Lower leg skin (tissue), 4 donors: Measurements from ENCODE around the gene DEFB118. TPM values are rescaled to one million over a fixed set of nuclear protein-coding genes. Genes with fewer than 3 reads are reported as not detected.

Source experiments
- DNase-seq, 2 donors: peaks; one replicate each; pipeline ENCODE4 v3.0.0-alpha.2; 2019; ENCODE audit warnings: low spot score in 2 of 2
- H3K4me3 ChIP-seq: fragments of 200-600 bp; sonication (generic); 2 replicates; pipeline ENCODE4 v1.5.1; 2017; ENCODE audit warnings: mild to moderate bottlenecking, low read depth; ENCODE audit not compliant: poor library complexity, severe bottlenecking
- POLR2A ChIP-seq, 2 donors: fragments of 450-650 bp; IDR thresholded peaks; one replicate each; pipeline ENCODE4 v1.6.1; 2016 to 2017; ENCODE audit warnings: antibody characterized with exemption in 2 of 2, mild to moderate bottlenecking in 1 of 2, moderate library complexity in 1 of 2
- WGBS, 2 donors: methylation state at CpG; one replicate each; pipeline ENCODE4 v1.1.5; 2018; 5-methylcytosine and 5-hydroxymethylcytosine counted together
- intact Hi-C: fragments of 100-400 bp; cut with DNase I; formaldehyde crosslinking; loops from one replicate; pipeline ENCODE4 v1.15.0; 2023; ENCODE audit warnings: low total_unique reads
- total RNA-seq, 4 donors: library from RNA; depleted of rRNA; stranded (reverse); fragments of >200 nt; gene quantifications; one replicate each; pipeline ENCODE4 v1.1.0, GENCODE V29; 2016
- TF ChIP-seq, protein P1 (sequence below), 3 donors: fragments of 450-650 bp; IDR thresholded peaks; one replicate each; pipeline ENCODE4 v1.5.1; 2016; ENCODE audit warnings: antibody characterized with exemption in 3 of 3, mild to moderate bottlenecking in 3 of 3, moderate library complexity in 2 of 3

DEFB118 gene
- total RNA-seq, 4 donors from 2014 or later: not detected

DNA sequence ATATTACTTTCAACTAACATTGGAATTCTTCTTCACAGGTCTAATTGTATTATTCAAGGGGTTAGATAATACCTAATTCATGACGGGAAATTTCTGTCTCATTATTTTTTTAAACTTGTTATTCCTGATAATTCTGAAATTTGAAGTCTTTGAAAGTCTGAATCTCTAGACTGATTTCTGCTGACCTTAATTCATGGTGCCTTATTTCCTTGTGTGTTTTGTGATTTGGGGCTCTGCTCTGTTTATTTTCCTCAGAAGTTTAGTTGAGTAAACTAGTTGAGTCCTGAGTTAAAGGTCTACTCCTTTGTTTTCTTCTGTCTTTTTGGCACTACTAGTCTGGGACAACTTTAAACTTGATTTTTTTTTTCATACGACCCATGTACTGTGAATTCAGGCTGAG lies 5.9 kb downstream of the DEFB118 start:
- TF ChIP-seq, protein P1, sequence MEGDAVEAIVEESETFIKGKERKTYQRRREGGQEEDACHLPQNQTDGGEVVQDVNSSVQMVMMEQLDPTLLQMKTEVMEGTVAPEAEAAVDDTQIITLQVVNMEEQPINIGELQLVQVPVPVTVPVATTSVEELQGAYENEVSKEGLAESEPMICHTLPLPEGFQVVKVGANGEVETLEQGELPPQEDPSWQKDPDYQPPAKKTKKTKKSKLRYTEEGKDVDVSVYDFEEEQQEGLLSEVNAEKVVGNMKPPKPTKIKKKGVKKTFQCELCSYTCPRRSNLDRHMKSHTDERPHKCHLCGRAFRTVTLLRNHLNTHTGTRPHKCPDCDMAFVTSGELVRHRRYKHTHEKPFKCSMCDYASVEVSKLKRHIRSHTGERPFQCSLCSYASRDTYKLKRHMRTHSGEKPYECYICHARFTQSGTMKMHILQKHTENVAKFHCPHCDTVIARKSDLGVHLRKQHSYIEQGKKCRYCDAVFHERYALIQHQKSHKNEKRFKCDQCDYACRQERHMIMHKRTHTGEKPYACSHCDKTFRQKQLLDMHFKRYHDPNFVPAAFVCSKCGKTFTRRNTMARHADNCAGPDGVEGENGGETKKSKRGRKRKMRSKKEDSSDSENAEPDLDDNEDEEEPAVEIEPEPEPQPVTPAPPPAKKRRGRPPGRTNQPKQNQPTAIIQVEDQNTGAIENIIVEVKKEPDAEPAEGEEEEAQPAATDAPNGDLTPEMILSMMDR (IDR thresholded peaks at IDR 0.05): no peak
- TF ChIP-seq POLR2A (IDR thresholded peaks at IDR 0.05): no peak
- WGBS, 2 donors: 68 to 70% methylated on average over 2 of the region's 2 CpGs
- H3K4me3 ChIP-seq: no peak overlapping the region
- no peak for DNase-seq
- intact Hi-C loops: no loop called here

DNA sequence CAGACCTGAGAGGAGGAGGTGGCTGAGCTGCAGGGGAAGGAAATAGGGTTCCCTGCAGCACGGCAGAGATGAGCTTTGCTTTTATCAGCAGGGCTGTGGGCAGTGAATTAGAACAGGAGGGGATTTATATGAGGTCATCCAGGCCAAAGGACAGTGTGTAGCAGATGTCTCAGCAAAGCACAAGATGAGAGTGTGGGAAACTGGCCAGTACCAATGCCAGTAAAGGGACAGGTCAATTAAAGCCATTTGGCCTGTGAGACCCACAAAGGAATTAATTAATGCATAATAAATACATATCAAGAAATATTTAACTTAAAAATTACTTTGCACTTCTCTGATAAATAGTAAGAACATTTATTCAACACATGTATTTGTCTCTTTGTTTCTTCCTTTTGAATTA lies 22.1 kb downstream of the DEFB118 start, which contains the start of gene DEFB119:
Gene DEFB119, minus strand, starts transcription at position 101 of the 400 bp plus-strand sequence. CDS start 107 bp downstream, outside the sequence.
- intact Hi-C loops: no loop called here
- no peak for DNase-seq
- H3K4me3 ChIP-seq: no peak within 1 kb of the TSS
- WGBS, 2 donors: 50 to 52% methylated on average over 1 of the region's 1 CpG
- TF ChIP-seq, protein P1 (IDR thresholded peaks at IDR 0.05): no peak
- no peak for TF ChIP-seq POLR2A (IDR thresholded peaks at IDR 0.05)

GRCh38 chr20:31392836-31393235 lies 24.4 kb downstream of the DEFB118 start:
- intact Hi-C loops: no loop called here
- H3K4me3 ChIP-seq: no peak overlapping the region
- DNase-seq: no peak
- WGBS, 2 donors: 73 to 89% methylated on average over 2 of the region's 2 CpGs
- no peak for TF ChIP-seq POLR2A (IDR thresholded peaks at IDR 0.05)
- TF ChIP-seq, protein P1 (IDR thresholded peaks at IDR 0.05): no peak

- intact Hi-C loops: no loop called here
- WGBS, 2 donors: 51 to 56% methylated on average over 3 of the region's 3 CpGs
Observed at GRCh38 chr20:31394900-31395299, 26.5 kb downstream of the DEFB118 start.

GRCh38 chr20:31403886-31404285 lies 35.5 kb downstream of the DEFB118 start:
- no peak for TF ChIP-seq POLR2A (IDR thresholded peaks at IDR 0.05)
- TF ChIP-seq, protein P1 (IDR thresholded peaks at IDR 0.05): no peak
- DNase-seq: no peak
- intact Hi-C loops: no loop called here
- WGBS, 2 donors: 47 to 65% methylated on average over 1 of the region's 1 CpG
- no peak overlapping the region for H3K4me3 ChIP-seq

More at GRCh38 chr20:31394900-31395299, 26.5 kb downstream of the DEFB118 start:
- DNase-seq: no peak
- no peak overlapping the region for H3K4me3 ChIP-seq
- TF ChIP-seq, protein P1 (IDR thresholded peaks at IDR 0.05): no peak
- no peak for TF ChIP-seq POLR2A (IDR thresholded peaks at IDR 0.05)

DNA sequence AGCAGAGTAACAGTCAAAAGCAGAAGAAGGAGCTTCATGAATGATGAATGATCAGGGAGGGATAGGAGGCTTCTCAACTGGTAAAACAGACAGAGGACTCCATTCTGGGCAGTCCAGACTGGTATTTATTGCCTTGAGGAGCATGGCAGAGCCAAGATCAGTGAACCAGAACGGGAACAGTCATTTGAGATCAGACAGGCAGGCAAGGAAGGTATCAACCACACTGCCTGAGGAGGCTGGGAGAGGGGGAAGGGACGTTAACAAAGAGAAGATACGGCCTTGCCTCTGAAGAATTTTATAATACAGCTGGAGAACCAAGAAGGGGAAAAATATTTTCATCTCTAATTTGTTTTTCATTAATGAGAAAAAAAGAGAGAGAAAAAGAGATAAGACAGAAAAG lies 37.7 kb downstream of the DEFB118 start, which contains the start of gene DEFB121:
Gene DEFB121, minus strand, starts transcription at position 101 of the 400 bp plus-strand sequence. Its CDS starts 63 bp downstream, at position 38.
- TF ChIP-seq, protein P1 (IDR thresholded peaks at IDR 0.05): no peak
- TF ChIP-seq POLR2A (IDR thresholded peaks at IDR 0.05): no peak
- H3K4me3 ChIP-seq: no peak within 1 kb of the TSS
- intact Hi-C loops: no loop called here
- WGBS, 2 donors: 38 to 41% methylated on average over 3 of the region's 3 CpGs
- no peak for DNase-seq
